HepG2 (cell line): ENCODE measurements around the gene PTPN18. TPM values are rescaled to one million over a fixed set of nuclear protein-coding genes. Genes with fewer than 3 reads are reported as not detected.

Experiments
- ATAC-seq: fragments of 200-7000 bp; cut with Tn5 transposase; 3 replicates; pipeline ENCODE4 v1.9.1; 2020; ENCODE audit warnings: mild to moderate bottlenecking, moderate library complexity
- BruUV-seq: library from RNA; stranded (reverse); fragments of 400-500 nt; replicated peaks from 2 replicates; lab custom pipeline; 2021; lab: Mats Ljungman, UMichigan
- CTCF ChIA-PET: fragments of 300-600 bp; formaldehyde crosslinking; extraction: SDS; loops from one replicate; lab custom pipeline; 2021; ENCODE audit warnings: low total read pairs, inconsistent platforms, low intra/inter-chr PET ratio; lab: Yijun Ruan, JAX
- POLR2A ChIA-PET: fragments of 350-600 bp; sonication (Branson Sonifier 250); formaldehyde crosslinking; loops from one replicate; lab custom pipeline; 2020; ENCODE audit warnings: antibody characterized with exemption, inconsistent platforms; lab: Yijun Ruan, JAX
- DNase-seq: peaks from one replicate; pipeline ENCODE4 v3.0.0-alpha.2; 2015; ENCODE audit warnings: low spot score
- FAIRE-seq: peaks from 3 replicates; lab custom pipeline; 2011; peaks lifted over from hg19 to GRCh38; lab: Jason Lieb, UNC
- H2AFZ ChIP-seq: one replicate; pipeline ENCODE4 v1.6.1; 2011; ENCODE audit warnings: low read length, inconsistent platforms
- H3K27ac ChIP-seq: fragments of 300-600 bp; 3 replicates; pipeline ENCODE4 v1.8.0; 2011; ENCODE audit warnings: mixed run types, mild to moderate bottlenecking, mixed read lengths, low read length, inconsistent platforms; ENCODE audit not compliant: insufficient read depth; ENCODE audit errors: extremely low read length
- H3K27me3 ChIP-seq, 2 experiments: fragments of 200-600 bp in 1 of 2; 2 replicates in 1 of 2; 3 replicates in 1 of 2; pipeline versions ENCODE4 v1.6.0 to v1.8.0; 2011; ENCODE audit warnings: low read length in 2 of 2, mild to moderate bottlenecking in 2 of 2, moderate library complexity in 2 of 2, inconsistent platforms in 1 of 2; ENCODE audit not compliant: insufficient read depth in 2 of 2, control insufficient read depth in 1 of 2
- H3K36me3 ChIP-seq, 2 experiments: fragments of 200-600 bp in 1 of 2; replicated peaks in 1 of 2; 2 replicates in 1 of 2; 3 replicates in 1 of 2; pipeline versions ENCODE4 v1.5.1 to v1.8.0; 2011; ENCODE audit warnings: low read length in 2 of 2, inconsistent platforms in 1 of 2; ENCODE audit not compliant: insufficient read depth in 2 of 2, control insufficient read depth in 1 of 2
- H3K4me1 ChIP-seq: 2 replicates; pipeline ENCODE4 v1.5.1; 2012; ENCODE audit warnings: low read length, inconsistent platforms; ENCODE audit not compliant: insufficient read depth
- H3K4me2 ChIP-seq: 2 replicates; pipeline ENCODE4 v1.6.0; 2011; ENCODE audit warnings: low read depth, low read length, inconsistent platforms
- H3K4me3 ChIP-seq, 3 experiments: fragments of 200-600 bp in 1 of 3; sonication (generic), shearing (Covaris generic) in 1 of 3; replicated peaks in 1 of 3; 2 replicates each; pipeline ENCODE4 v1.5.1; 2011 to 2016; ENCODE audit warnings: low read length in 3 of 3, inconsistent platforms in 2 of 3, low read depth in 2 of 3, mild to moderate bottlenecking in 2 of 3, control low read depth in 1 of 3, mixed read lengths in 1 of 3; ENCODE audit not compliant: insufficient read depth in 1 of 3
- H3K79me2 ChIP-seq: one replicate; pipeline ENCODE4 v1.6.1; 2011; ENCODE audit warnings: low read length, inconsistent platforms; ENCODE audit not compliant: insufficient read depth
- H3K9ac ChIP-seq: 2 replicates; pipeline ENCODE4 v1.6.0; 2011; ENCODE audit warnings: mild to moderate bottlenecking, low read depth, low read length, inconsistent platforms; ENCODE audit not compliant: insufficient read depth
- H3K9me3 ChIP-seq: 2 replicates; pipeline ENCODE4 v1.5.1; 2012; ENCODE audit warnings: mild to moderate bottlenecking, low read length
- H4K20me1 ChIP-seq: 2 replicates; pipeline ENCODE4 v1.6.0; 2011; ENCODE audit warnings: inconsistent platforms, mild to moderate bottlenecking, low read length, moderate library complexity; ENCODE audit not compliant: insufficient read depth
- AGO2 ChIP-seq: fragments of 200-400 bp; formaldehyde crosslinking; optimal IDR thresholded peaks from 2 replicates; pipeline ENCODE3; 2017; ENCODE audit warnings: mild to moderate bottlenecking, low read depth, low read length, moderate library complexity
- HNRNPH1 ChIP-seq: fragments of 200-400 bp; formaldehyde crosslinking; optimal IDR thresholded peaks from 2 replicates; pipeline ENCODE3; 2017; ENCODE audit warnings: mild to moderate bottlenecking, low read depth, low read length
- MEIS1 ChIP-seq: sonication (generic); formaldehyde crosslinking; IDR thresholded peaks from 2 replicates; pipeline ENCODE4 v1.9.0; 2021; ENCODE audit warnings: mild to moderate bottlenecking, missing genetic modification reagents, moderate library complexity, borderline replicate concordance
- MXD4 ChIP-seq: IDR thresholded peaks from 2 replicates; pipeline ENCODE4 v1.6.1; 2016; ENCODE audit warnings: mild to moderate bottlenecking, missing biosample characterization, missing genetic modification reagents
- NR2F1 ChIP-seq, 2 experiments: fragments of 450-650 bp in 1 of 2; formaldehyde crosslinking in 1 of 2; IDR thresholded peaks; 2 replicates each; pipeline versions ENCODE4 v1.5.0 to v1.6.1; 2016 to 2020; ENCODE audit warnings: mild to moderate bottlenecking in 1 of 2, missing compliant biosample characterization in 1 of 2, missing genetic modification reagents in 1 of 2, moderate library complexity in 1 of 2
- RBFOX2 ChIP-seq: fragments of 200-400 bp; formaldehyde crosslinking; IDR thresholded peaks from 2 replicates; pipeline ENCODE4 v1.6.1; 2017; ENCODE audit warnings: low read depth, mild to moderate bottlenecking, low read length
- RNF2 ChIP-seq: fragments of 450-650 bp; conservative IDR thresholded peaks from 2 replicates; pipeline ENCODE4 v1.6.1; 2016; ENCODE audit warnings: low read depth
- SALL1 ChIP-seq: sonication (generic); formaldehyde crosslinking; IDR thresholded peaks from 2 replicates; pipeline ENCODE4 v1.8.0; 2022; ENCODE audit warnings: mild to moderate bottlenecking, missing genetic modification reagents
- U2AF1 ChIP-seq: fragments of 200-400 bp; formaldehyde crosslinking; optimal IDR thresholded peaks from 2 replicates; pipeline ENCODE3; 2017; ENCODE audit warnings: mild to moderate bottlenecking, low read depth, low read length
- ZBTB38 ChIP-seq: sonication (generic); formaldehyde crosslinking; IDR thresholded peaks from 2 replicates; pipeline ENCODE4 v1.5.1; 2020; ENCODE audit warnings: mild to moderate bottlenecking, missing genetic modification reagents
- ZNF101 ChIP-seq: sonication (generic); formaldehyde crosslinking; IDR thresholded peaks from 2 replicates; pipeline ENCODE4 v1.4.0; 2020; ENCODE audit warnings: mild to moderate bottlenecking, low read depth, missing genetic modification reagents, borderline replicate concordance
- ZNF12 ChIP-seq: sonication (generic); formaldehyde crosslinking; IDR thresholded peaks from 2 replicates; pipeline ENCODE4 v1.5.0; 2020; ENCODE audit warnings: missing genetic modification reagents
- ZNF225 ChIP-seq: sonication (generic); formaldehyde crosslinking; IDR thresholded peaks from 2 replicates; pipeline ENCODE4 v1.4.0; 2020; ENCODE audit warnings: mild to moderate bottlenecking, missing genetic modification reagents
- ZNF317 ChIP-seq: sonication (generic); formaldehyde crosslinking; IDR thresholded peaks from 2 replicates; pipeline ENCODE4 v1.5.0; 2020; ENCODE audit warnings: mild to moderate bottlenecking, missing genetic modification reagents
- ZNF652 ChIP-seq: IDR thresholded peaks from 2 replicates; pipeline ENCODE4 v1.6.1; 2016; ENCODE audit warnings: low read depth, borderline replicate concordance
- WGBS: methylation state at CpG from one replicate; pipeline ENCODE4 v1.1.6; 2017; ENCODE audit warnings: low lambda C conversion rate; 5-methylcytosine and 5-hydroxymethylcytosine counted together
- in situ Hi-C: cut with HindIII; loops from 2 replicates; pipeline ENCODE4 v1.10.0; 2017; ENCODE audit warnings: low pct_unique_long_range_greater_than_20kb; ENCODE audit not compliant: extremely low pct_ligation_motif_present
- intact Hi-C: fragments of 100-400 bp; cut with micrococcal nuclease; formaldehyde crosslinking; loops from one replicate; pipeline ENCODE4 v1.10.0; 2022; ENCODE audit not compliant: unreplicated experiment
- polyA plus RNA-seq, 8 experiments: library from polyadenylated mRNA; depleted of rRNA in 3 of 8; stranded (reverse) in 7 of 8; unstranded in 1 of 8; fragments of >200 nt; fragmentation: Illumina TruSeq in 4 of 8; extraction: Trizol in 4 of 8; gene quantifications; 2 replicates each; pipeline versions ENCODE4 v1.2.1 to v1.2.3, GENCODE V29; 2011 to 2016; ENCODE audit warnings: low read depth in 4 of 8, missing spikeins in 1 of 8, mixed read lengths in 1 of 8; ENCODE audit not compliant: insufficient read depth in 1 of 8
- total RNA-seq, 5 experiments: library from RNA; depleted of rRNA; stranded (reverse); fragments of >200 nt; fragmentation: Illumina TruSeq; extraction: Trizol; gene quantifications; 2 replicates each; pipeline ENCODE4 v1.2.3, GENCODE V29; 2016; ENCODE audit warnings: low read depth in 1 of 5
- TF ChIP-seq, protein P1 (sequence below): sonication (generic); formaldehyde crosslinking; IDR thresholded peaks from 2 replicates; pipeline ENCODE4 v1.5.0; 2020; ENCODE audit warnings: missing genetic modification reagents

Gene PTPN18
- total and polyA plus RNA-seq, 2 of the 13 experiments (the other 11 are each of a cell fraction or from before 2014, with no cell fraction given): 14.8 to 39.6 TPM

DNA sequence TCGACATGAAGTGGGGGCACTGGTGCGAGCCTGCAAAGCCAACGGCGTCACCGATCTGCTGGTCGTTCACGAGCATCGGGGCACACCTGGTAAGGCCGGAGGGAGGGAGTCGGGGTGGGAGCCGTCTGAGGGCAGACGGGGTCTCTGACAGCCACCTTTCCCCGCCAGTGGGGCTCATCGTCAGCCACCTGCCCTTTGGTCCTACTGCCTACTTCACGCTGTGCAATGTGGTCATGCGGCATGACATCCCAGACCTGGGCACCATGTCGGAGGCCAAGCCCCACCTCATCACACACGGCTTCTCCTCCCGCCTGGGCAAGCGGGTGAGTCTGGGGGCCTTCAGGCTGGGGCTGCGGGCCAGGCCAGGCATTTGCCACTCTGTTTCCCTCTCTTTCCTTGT is 10.2 kb upstream of the PTPN18 start:
- in situ Hi-C loops: no loop called here
- Histone ChIP-seq H3K36me3 (peaks cover 31 to 45% of the 10 kb centered on the region in 2 experiments), H3K27me3 (peaks cover 0 to 4% of the 10 kb centered on the region in 2 experiments; a peak in 1 of 5 replicates), H4K20me1 (no peaks in the 10 kb centered on the region; the same call in 1 of the 2 replicates), H3K9ac (no peak overlapping the region), H3K79me2 (peaks cover 23% of the 10 kb centered on the region), H3K9me3 (no peaks in the 10 kb centered on the region), H3K4me2 (no peak overlapping the region), H3K4me1 (peaks cover 22% of the 10 kb centered on the region), H3K27ac (no peak overlapping the region), H2AFZ (no peak overlapping the region), H3K4me3 (no peak overlapping the region)
- DNase-seq (no peak), FAIRE-seq (no peak), ATAC-seq (no peak)
- peak; percentile 64 for TF ChIP-seq RBFOX2
- TF ChIP-seq, protein P1, sequence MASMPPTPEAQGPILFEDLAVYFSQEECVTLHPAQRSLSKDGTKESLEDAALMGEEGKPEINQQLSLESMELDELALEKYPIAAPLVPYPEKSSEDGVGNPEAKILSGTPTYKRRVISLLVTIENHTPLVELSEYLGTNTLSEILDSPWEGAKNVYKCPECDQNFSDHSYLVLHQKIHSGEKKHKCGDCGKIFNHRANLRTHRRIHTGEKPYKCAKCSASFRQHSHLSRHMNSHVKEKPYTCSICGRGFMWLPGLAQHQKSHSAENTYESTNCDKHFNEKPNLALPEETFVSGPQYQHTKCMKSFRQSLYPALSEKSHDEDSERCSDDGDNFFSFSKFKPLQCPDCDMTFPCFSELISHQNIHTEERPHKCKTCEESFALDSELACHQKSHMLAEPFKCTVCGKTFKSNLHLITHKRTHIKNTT: no peak
- TF ChIP-seq ZNF225: peak; percentile 49; the same call in 1 of the 2 replicates
- TF ChIP-seq HNRNPH1: no peak
- TF ChIP-seq AGO2: peak; percentile 84
- 97% methylated on average over 21 of the region's 21 CpGs for WGBS
- BruUV-seq: no TSS peak
- intact Hi-C loops: no loop called here
- ChIA-PET CTCF (no interaction called here), POLR2A (no interaction called here)

DNA sequence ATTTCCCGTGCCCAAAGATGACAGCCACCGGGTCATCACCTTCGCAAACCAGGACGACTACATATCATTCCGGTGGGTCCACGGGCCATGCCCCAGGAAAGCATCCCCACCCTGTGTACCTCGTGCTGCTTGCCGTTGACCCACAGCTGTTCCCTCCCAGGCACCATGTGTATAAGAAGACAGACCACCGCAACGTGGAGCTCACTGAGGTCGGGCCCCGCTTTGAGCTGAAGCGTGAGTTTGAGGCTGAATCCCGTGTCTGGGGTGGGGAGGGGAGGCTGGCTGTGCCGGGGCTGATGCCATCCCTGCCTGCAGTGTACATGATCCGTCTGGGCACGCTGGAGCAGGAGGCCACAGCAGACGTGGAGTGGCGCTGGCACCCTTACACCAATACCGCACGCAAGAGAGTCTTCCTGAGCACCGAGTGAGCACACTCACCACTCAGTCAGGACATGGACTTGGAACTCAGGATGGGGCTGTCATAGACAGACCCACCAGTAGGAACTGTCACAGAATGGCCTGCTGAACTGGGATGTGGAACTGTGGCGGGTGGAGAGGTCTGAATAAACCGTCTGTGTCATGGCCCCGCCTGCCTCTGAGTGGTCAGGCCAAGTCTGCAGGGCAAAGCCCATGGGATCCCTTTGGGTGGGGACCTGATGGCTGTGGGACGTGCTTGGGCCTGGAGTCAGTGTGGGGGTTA is 9.7 kb upstream of the PTPN18 start:
- no peak for DNase-seq
- Histone ChIP-seq H2AFZ (no peak overlapping the region), H3K36me3 (peaks cover 31 to 45% of the 10 kb centered on the region in 2 experiments), H3K4me1 (peaks cover 17% of the 10 kb centered on the region), H4K20me1 (no peaks in the 10 kb centered on the region; the same call in 1 of the 2 replicates), H3K27ac (no peak overlapping the region), H3K9ac (no peak overlapping the region), H3K4me2 (no peak overlapping the region), H3K4me3 (no peak overlapping the region), H3K9me3 (no peaks in the 10 kb centered on the region), H3K79me2 (peaks cover 22% of the 10 kb centered on the region), H3K27me3 (peaks cover 0 to 4% of the 10 kb centered on the region in 2 experiments; a peak in 1 of 5 replicates)
- ChIA-PET POLR2A (no interaction called here), CTCF (no interaction called here)
- intact Hi-C loops (no loop called here), in situ Hi-C loops (no loop called here)
- no peak for ATAC-seq
- TF ChIP-seq ZBTB38 (CRISPR knock-in tag) (0 out of 2 replicates have a peak, but pooled peaks have one; percentile 18), MXD4 (CRISPR knock-in tag) (no peak), ZNF317 (CRISPR knock-in tag) (no peak), SALL1 (CRISPR knock-in tag) (peak; percentile 9; the same call in 1 of the 2 replicates), MEIS1 (no peak), NR2F1 (CRISPR knock-in tag; IDR thresholded peaks at IDR 0.05) (no peak), ZNF101 (no peak), ZNF652 (CRISPR knock-in tag) (no peak), U2AF1 (no peak), RBFOX2 (no peak), RNF2 (no peak), AGO2 (peak; percentile 45), ZNF12 (no peak)
- FAIRE-seq: no peak
- WGBS: 97% methylated on average over 22 of the region's 26 CpGs
- BruUV-seq: no TSS peak
